ENCODE results near the gene CCZ1B.
"Not testable (repeated sequence)": the region's sequence is repeated elsewhere in the genome, so short reads cannot be mapped to it uniquely, and the experiment has no call there.

Gene CCZ1B
- 22.5 to 28.1 (median 26.6) reads per million in 4 experiments for total RNA-seq

DNA sequence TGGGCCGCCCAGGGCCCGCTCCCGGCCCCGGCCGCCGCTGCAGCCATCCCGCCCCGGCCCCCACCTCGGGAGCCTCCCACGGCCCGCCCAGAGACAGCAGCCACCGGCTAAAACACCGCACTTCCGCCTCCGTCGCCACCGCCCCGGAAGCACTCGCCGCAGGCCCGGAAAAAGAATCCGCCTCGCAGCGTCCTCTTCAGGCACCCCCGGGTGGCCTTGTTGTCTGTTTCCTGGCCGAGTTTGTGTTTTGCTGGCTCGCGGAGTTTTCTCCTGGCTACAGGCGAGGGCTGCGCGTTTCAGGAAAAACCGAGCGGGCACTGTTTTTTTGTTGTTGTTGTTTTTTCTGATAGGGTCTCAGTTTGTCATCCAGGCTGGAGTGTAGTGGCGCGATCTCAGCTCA lies at the start of gene CCZ1B:
Gene CCZ1B, minus strand, starts transcription at position 125 of the 400 bp plus-strand sequence. Its CDS starts 78 bp downstream, at position 47.
- peak; percentile 67 for DNase-seq

DNA sequence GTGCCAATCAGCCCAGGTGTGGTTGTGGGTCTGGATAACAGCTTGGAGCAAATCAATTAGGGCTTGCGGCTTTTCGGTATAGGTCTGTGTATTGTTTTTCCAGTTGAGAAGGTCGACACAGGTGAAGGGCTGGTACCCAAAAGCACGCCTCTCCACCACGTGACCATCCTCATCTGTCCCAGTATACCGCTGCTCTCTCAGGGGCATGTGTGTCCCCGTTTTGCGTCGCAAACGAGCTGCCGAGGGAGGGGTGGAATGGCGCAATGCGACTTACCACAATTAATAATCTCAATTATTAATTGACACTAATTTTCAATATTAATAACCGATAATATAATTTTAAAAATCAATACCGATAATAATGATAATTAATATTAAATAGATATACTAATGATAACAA lies 48.9 kb upstream of the CCZ1B start:
- DNase-seq: not testable (repeated sequence)

DNA sequence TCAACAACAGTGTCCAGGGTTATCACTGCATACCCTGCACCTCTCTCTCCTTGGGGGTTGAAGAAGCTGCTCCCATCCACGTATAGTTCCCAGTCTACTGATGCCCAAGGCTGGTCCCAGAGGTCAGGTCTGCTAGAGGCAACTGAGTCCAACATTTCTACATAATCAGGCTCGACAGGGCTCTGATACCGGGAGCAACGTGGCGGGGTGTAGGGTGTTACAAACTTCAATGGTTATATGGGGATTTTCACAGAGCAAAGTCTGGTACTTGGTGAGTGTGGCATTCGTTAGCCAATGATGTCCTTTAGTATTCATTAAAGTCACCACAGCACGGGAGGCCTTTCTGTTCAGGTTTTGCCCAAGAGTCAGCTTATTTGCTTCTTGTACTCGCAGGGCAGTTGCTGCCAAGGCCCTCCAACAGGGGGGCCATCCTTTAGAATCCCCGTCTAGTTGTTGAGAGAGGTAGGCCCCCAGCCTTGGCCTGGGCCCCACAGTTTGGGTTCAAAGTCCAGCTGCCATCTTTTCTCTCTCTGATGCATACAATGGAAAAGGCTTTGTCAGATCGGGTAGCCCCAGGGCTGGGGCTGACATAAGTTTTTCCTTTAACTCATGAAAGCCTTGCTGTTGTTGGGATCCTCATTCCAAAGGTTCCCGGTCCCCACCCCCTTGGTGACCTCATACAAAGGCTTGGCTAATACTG lies 46.3 kb upstream of the CCZ1B start:
- not testable (repeated sequence) for DNase-seq

DNA sequence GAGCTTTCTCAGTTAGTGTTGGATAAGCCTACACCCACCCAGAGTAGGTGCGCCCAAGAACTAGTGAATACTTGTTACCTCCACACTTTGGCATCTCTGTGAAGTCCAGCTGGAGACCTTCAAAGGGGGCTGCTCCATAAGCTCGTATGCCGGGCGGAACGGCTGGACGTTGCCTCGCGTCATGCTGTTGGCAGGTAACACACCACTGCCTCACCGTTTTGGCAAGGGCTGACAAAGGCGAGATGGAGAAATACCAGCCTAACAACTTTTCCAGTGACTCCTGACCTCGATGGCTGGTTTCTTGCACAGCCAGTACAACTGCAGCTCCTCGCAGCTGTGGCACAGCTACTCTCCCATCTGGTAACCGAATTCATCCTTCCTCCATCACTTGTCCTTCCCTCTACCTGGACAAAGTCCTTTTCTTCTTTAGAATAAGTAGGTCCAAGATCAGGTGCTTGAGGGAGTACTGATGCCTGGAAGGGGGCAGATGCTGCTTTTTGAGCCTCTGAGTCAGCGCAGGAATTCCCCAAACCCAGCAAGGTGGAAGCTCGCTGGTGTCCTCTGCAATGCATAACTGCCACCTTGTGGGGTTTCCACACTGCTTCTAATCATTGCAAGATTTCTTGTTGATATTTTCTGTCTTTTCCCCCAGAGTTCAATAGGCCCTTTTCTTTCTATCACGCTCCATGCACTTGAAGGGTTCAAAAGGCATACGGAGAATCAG lies 45.5 kb upstream of the CCZ1B start:
- not testable (repeated sequence) for DNase-seq

DNA sequence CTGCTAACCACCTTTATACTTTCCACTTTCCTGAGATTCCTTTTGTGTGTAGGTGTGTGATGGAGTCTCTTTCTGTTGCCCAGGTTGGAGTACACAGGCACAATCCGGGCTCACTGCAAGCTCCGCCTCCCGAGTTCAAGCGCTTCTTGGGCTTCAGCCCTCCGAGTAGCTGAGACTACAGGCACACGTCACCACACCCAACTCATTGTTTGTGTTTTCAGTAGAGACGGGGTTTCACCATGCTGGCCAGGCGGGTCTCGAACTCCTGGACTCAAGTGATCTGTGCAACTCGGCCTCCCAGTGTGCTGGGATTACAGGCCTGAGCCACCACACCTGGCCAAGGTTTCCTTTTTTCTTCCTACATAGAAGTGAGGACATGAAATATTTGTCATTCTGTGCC lies 38.7 kb upstream of the CCZ1B start:
- not testable (repeated sequence) for DNase-seq

DNA sequence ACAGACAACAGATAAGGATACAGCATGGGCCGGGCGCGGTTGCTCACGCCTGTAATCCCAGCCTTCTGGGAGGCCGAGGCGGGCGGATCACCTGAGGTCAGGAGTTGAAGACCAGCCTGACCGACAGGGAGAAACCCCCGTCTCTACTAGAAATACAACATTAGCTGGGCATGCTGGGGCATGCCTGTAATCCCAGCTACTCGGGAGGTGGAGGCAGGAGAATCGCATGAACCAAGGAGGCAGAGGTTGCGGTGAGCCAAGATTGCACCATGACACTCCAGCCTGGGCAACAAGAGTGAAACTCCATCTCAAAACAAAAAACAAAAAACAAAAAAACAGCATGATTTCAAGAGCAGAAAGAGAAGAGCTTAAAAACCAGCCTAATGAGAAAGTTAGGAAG lies 38.1 kb upstream of the CCZ1B start:
- DNase-seq: not testable (repeated sequence)

DNA sequence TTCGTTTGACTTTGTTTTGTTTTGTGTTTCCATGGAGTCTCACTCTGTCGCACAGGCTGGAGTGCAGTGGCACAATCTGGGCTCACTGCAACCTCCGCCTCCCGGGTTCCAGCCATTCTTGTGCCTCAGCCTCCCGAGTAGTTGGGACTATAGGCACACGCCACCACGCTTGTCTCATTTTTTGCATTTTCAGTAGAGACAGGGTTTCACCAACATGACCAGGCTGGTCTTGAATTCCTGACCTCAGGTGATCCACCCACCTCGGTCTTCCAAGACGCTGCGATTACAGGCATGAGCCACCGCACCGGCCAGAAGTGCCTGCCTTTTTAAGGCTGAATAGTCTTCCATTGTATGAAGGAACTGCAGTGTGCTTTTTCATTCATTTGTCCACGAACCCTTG lies 36.8 kb upstream of the CCZ1B start:
- DNase-seq: not testable (repeated sequence)

DNA sequence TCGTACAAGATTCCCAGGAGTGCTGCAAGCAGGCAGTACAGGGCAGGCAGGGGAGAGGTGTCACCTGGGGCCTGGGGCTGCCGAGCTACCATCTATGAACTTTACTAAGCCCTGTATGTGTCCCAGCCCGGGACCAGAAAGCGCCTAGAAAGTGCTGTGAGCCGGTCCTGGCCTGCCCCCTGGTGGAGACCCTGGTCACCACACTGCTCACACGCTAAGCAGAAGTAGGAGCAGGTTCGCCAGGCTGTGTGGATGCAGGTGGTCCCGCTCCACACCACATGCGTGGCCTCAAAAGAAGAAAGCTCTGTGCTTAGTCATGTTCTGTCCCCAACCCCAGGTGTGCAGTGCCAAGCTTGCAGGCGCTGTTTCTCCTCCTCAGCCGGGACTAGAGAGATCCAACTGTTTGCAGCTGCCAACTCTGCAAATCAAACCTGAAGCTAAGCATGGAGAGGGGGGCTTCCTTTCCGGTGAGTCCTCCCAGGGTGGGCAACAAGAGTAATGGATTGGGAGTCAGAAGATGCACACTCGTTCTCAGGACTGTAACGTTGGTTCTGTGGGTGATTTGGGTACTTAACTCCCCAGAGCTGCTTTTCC lies 31.7 kb upstream of the CCZ1B start:
- peak; percentile 54 for DNase-seq

DNA sequence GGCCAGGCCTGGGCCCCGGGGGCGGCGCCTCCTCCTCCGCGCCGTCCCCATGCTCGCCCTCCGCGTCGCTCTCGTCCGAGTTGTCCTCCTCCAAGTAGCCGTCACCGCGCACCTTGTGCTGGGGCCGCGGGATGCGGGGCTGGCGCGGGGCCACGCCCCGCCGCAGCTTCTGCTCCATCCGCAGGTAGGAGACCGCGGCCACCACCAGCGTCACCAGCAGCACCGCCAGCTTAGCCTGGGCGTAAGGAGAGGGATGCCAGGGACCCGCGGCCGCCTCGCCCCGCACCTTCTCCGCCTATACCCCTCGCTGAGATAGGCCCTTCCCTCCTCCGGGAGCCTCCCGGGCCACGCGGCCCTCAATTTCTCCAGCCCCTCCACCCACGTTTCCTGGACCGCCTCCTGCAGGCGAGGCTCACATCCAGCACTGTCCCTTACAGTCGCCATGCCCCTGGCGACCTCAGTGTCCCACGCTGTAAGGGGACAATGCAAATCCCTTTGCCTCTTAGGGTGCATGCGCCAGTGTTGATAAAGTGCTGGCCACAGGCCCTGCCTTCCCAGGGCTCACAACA lies 29.6 kb upstream of the CCZ1B start:
- DNase-seq: not testable (repeated sequence)

DNA sequence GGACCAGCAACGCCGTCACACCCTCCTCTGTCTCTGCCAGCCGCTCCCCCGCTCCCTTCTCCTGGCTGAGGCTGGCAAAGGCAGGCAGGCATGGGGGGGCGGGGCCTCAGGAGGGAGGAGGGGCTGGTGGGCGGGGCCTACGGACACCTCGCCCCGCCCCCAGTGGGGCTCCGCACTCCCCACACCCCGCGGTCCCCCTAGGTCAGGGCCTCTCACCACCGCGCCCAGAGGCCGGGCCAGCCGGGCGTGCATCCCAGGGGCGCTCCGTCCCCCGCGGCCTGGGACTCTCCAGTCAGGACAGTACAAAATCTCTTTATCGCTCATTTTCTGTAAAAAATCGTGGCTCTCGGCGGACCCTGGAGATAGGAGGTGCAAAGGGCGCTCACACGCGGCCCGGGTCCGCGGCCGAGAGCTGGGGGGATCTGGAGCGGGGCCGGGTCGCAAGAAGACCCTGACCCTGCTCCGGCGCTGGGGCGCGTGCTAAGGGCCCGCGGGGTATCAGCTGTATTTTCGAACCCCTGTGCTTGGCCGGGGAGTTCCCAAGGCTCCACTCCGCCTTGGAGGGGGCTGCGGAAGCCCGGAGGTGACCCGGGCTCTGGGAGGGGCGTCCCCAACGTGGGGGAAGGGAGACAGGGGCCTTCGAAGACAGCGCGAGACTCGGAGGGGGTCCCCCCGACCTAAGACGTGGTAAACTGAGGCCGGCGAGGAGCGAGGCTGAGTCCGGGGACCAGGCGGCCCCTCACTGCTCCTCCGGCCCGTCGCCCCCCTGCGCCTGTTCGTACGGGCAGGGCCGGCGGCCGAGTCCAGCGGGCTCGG lies 28.9 kb upstream of the CCZ1B start:
- not testable (repeated sequence) for DNase-seq

DNA sequence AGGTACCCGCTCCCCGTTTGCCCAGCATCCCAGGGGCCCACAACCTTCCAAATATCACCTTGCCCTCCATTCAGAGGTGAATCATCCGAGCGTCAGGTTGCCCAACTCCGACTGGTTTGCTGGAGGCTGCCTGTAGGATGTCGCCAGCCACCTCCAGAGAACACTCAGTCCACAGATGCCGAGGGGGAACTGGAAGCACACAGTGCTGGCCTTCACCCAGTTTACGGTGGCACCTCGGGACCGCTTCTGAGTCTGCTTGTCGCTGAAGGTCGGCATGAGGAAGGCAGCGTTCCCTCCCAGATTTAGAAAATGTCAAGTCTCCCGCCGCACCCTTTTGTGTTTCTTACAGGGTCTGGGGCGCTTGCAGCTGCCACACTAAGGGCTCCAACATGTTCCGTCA lies 27.6 kb upstream of the CCZ1B start:
- DNase-seq: not testable (repeated sequence)

DNA sequence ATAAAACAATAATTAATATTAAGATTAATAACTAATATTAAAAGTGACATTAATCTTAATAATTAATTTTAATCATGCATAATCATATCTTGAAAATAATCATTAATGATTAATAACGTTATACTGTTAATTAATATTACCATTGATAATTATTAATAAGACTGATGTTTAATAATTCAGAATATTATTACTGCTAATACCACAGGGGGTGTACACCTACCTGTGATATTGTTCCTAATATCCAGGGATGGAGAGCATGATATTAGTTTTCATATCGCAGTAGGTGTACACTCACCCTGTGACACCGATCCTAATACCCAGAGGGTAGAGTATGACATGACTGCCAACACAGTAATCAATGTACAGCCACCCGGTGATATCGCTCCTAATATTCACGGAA lies 23.1 kb upstream of the CCZ1B start:
- not testable (repeated sequence) for DNase-seq

DNA sequence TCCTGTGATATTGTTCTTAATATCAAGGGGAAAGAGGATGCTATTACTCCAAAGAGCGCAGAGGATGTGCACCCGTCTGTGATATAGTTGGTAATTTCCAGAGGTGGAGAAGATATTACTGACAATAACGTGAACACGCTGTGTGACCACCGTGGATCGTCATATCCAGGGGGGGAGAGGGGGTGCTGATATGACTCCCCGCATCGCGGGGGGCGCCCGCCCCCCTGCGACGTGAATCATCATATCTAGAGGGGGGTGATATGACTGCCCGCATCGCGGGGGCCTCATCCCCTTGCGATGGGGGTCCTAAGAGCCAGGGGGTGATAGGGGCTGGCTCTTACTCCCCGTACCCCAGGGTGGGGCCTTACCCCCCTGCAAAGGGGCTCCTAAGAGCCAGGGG lies 21.7 kb upstream of the CCZ1B start:
- not testable (repeated sequence) for DNase-seq

DNA sequence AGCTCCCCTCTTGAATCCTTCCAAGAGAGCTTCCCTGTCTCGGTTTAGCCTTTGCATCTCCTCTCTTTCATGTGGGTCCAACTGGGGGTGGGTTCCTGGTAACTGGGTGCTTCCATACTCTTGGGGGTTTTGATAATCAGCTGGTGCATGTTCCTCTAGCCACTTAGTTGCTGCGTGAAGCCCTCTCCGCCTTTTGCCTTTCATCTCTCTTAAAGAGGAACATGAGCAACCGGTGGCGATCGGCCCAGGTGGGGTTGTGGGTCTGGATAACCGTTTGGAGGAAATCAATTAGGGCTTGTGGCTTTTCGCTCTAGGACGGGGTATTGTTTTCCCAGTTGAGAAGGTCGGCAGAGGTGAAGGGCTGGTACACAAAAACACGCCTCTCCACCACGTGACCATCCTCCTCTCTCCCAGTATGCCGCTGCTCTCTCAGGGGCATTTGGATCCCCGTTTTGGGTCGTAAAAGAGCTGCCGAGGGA lies 19.9 kb upstream of the CCZ1B start:
- not testable (repeated sequence) for DNase-seq

DNA sequence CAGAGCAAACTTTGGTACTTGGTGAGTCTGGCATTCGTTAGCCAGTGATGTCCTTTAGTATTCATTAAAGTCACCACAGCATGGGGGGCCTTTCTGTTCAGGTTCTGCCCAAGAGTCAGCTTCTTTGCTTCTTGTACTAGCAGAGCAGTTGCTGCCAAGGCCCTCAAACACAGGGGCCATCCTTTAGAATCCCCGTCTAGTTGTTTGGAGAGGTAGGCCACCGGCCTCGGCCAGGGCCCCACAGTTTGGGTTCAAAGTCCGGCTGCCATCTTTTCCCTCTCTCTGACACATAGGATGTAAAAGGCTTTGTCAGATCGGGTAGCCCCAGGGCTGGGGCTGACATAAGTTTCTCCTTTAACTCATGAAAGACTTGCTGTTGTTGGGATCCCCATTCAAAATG lies 17.6 kb upstream of the CCZ1B start:
- DNase-seq: not testable (repeated sequence)

DNA sequence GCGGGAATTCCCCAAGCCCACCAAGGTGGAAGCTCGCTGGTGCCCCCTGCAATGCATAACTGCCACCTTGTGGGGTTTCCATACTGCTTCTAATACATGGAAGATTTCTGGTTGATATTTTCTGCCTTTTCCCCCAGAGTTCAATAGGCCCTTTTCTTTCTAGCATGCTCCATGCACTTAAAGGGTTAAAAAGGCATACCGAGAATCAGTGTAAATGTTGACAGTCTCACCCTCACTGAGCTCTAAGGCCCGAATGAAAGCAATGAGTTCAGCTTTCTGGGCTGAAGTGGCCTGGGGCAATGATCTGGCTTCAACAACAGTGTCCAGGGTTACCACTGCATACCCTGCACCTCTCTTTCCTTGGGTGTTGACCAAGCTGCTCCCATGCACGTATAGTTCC lies 17.0 kb upstream of the CCZ1B start:
- DNase-seq: not testable (repeated sequence)

DNA sequence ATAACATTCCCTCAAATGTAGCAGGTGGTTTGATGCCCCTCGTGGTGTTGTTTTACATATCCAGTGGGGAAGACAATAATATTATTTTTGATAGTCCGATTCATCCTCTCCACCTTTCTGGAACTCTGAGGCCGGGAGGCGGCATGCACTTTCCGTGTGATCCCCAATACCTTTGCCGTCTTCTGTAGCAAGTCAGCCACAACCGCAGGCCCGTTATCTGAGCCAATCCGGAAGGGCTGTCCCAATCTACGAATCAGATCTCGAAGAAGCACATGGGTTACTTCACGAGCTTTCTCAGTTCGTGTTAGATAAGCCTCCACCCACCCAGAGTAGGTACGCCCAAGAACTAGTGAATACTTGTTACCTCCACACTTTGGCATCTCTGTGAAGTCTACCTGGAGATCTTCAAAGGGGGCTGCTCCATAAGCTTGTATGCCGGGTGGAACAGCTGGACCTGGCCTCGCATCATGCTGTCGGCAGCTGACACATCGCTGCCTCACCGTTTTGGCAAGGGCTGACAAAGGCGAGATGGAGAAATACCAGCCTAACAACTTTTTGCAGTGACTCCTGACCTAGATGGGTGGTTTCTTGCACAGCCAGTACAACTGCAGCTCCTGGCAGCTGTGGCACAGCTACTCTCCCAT lies 16.3 kb upstream of the CCZ1B start:
- not testable (repeated sequence) for DNase-seq

DNA sequence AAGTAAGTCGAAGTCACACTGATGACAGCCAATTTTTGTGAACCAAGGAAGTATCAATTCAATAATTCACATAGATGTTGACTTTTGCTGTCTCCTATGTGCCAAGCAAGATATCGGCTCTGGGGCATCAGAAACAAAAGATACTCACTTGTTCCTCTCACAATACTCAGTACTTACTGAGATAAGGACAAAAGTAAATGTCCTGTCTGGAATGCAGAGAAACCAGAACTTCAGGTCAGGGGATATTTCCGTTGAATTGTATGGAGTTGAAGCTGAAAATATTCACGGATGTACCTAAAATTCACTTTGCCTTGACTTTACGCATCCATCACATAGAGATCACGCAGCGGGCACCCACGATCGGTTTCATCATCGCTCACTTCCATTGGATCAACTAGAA lies 11.0 kb upstream of the CCZ1B start:
- DNase-seq: not testable (repeated sequence)

DNA sequence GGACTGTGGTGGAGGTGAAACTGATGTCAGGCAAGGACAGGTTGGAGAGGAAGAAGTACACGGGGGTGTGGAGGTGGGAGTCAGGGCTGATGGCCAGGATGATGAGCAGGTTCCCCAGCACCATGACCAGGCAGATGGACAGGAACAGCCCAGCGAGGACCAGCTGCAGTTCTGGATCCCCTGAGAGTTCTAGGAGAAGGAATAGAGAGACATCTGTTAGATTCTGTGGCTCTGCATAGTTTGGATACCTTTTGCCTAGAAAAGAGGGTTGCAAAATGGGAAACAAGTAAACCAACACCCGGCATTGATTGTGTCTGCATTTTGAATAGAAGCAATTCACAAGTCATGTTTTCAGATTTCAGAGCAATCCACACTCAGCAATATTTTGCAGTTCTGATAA lies 9.4 kb upstream of the CCZ1B start:
- DNase-seq: not testable (repeated sequence)

DNA sequence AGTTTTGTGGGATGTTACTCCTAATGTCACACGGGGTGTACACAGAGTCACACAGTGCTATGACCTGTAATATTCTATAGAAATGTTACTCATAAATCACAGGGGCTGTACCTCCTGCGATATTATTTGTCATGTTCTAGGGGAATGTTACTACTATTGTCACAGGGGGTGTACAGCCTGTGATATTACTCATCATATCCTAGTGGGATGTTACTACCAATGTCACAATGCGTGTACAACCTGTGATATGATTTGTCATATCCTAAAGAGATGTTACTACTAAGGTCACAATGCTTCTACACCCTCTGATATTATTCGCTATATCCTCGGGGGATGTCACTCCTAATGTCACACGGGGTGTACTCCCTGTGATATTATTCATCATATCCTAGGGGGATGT lies 7.6 kb upstream of the CCZ1B start:
- no peak for DNase-seq

DNA sequence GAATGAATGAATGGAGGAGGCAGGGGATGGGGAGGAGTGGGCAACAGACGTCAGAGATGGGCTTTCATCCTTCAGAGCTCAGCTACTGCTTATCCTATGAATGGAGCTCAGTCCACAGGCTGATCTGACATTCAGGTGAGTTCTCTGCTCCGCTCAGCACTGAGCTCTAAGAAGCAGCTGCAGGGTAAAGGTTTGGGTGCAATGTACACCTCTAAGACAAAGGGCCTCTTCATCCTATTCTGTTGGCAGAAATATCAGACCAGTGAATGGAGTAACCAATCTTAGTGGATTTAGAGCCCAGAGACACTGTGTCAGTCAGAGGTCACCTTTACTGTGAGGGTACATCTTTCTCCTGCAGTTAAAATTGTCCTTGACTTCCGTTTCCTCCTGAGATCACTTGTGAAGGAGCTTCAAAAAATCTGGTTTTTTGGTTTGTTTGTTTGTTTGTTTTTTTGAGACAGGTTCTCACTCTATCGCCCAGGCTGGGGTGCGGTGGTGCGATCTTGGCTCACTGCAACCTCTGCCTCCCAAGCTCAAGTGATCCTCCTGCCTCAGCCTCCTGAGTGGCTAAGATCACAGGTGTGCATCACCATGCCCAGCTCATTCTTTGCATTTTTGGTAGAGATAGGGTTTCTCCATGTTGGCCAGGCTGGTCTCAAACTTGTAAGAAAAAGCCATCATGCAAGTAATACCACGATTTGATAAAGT lies 5.1 kb upstream of the CCZ1B start:
- no peak for DNase-seq

Measured in effector CD8-positive, alpha-beta T cell (primary cell).